Renal pelvis (tissue), 4 donors: Measurements from ENCODE around the gene LFNG. TPM values are rescaled to one million over a fixed set of nuclear protein-coding genes. Genes with fewer than 3 reads are reported as not detected.
"Not testable (repeated sequence)": the region's sequence is repeated elsewhere in the genome, so short reads cannot be mapped to it uniquely, and the experiment has no call there.

Experiments
- DNase-seq: peaks from one replicate; pipeline ENCODE4 v3.0.0-alpha.2; 2013
- polyA plus RNA-seq, 3 donors: library from polyadenylated mRNA; unstranded; fragments of 120-200 nt; gene quantifications; one replicate each; pipeline ENCODE4 v1.2.1, GENCODE V29; 2013; ENCODE audit not compliant: insufficient read length in 3 of 3

The LFNG gene
- polyA plus RNA-seq, 3 donors: 37.7 to 40.2 (median 40.0) TPM

DNA sequence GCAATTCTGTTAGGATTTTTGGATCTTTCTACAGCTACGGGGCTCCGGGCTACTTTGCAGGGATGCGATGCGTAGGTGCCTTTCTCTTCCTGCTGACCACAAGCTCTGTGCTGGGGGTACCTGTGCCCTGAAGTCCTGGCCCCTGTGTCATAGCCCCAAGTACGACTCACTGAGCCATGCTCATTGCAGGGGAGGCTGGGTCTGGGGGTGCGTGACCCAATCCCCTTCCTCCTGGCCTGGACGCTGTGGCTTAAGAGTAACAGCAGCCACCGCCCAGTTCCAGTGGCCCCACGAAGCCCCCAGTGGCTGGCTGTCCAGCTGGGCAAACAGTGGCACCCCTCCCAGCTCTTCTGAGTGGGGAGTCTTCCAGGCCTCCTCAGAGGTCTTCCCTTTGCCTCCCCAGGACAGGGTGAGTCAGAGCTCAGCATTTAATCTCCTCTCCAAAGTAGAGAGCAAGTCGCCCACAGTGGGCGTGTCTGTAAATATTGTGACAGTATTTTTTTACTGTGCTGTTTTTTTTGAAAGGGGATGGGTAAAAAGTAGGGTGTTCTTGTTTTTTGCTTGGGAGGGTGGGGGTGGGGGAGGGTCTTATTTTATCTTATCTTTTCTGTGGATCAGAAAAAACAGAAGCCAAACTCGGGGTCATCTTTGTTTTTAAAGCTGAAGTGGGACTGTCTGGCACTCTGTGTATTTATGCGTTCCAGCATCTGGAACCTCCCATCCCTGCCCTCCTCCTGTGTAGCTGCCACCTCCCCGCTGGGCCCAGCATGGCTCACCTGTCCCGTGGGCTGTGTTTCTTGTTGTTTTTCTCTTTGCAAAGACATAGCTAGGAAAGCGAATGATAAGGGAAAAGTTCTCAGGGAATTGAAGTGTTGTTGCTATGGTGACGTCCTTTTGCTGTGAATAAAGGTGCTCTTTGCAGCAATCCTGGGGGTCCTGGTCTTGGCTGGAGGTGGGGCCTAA lies 8.2 kb downstream of the LFNG start:
- DNase-seq: no peak

- no peak for DNase-seq
Observed at GRCh38 chr7:2528481-2529095, 9.0 kb downstream of the LFNG start.

DNA sequence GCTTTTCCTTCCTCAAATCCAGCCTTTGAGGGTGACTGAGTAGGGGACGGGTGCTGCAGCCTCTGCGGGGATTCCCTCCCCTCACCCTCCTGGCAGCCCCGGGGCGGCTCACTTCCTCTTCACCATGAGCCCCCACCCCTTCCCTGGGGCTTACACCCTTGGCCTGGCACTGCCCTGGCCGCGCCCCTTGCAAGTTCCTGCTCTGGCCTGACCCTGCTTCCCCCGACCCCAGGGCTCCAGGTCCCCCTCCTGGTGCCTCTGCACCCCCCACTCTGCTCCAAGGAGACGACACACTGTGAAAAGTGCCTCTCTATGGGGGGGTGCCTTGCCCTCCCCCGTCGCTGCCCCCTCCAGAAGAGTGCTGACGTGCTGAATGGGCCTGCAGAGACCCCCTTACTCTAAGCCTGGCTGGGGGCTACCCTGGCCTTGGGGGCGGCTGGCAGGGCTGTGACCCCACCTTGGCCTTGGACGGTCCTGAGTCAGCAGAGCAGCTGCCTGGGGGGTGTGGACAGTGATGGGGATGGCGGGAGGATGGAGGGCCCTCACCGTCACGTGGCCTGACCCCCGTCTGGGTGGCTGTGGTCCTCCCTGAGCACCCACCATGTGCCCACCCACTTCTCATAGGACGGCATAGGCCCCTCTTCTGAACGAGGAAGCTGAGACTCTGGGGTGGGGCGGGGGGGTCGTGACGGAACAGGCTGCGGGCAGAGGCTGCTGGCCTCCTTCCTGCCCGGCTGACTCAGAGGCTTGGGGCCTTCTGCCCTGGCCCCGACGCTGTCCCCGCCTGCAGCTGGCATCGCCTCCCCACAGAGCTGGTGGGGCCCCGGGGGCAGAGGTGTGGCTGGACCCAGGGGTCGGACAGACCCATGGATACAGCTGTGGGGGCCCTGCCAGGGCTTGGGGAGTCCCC lies 9.8 kb downstream of the LFNG start:
- DNase-seq: no peak

DNA sequence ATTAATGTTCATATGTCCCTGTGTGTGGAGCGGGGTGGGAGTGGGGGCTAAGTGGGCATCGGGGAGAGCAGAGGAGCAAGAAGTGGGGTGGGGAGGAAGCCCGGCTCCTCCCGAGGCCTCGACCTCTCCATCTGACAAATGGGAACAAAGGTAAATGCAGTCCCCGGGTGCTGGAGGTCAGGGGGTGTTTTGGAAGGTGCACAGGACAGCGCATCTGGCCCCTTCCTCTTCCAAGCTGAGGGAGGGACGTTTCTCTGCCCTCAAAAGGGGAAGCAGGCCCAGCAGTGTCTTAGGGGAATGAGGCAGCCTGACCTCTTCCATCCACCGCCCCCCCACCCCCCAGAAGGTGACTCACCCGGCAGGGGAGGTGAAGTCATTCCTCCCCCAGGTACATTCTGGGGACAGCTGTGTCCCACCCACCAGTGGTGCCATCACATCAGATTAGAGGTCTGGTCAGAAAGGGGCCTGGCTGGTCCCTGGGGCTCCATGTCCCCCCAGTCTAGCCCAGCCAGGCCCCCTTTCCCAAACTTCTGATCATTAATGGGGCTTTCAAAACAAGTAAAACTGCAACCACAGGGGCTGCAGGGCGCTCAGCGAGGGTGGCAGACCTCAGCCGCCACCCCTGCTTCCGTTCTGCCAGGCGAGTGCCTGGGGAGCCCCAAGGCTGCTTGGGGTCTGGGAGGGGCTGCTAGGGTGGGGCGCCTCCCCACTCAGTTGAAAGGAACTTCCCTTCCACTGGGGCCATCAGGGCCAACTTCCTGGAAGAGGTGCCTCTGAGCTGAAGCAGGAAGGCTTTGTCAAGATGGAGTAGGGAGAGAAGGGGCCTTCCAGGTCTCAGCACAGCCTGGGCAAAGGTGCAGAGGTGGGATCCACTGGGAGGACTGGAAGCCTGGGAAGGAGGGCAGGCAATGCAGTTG lies 10.8 kb downstream of the LFNG start:
- DNase-seq: no peak

- DNase-seq: not testable (repeated sequence)
Observed at GRCh38 chr7:2530994-2531795, 11.6 kb downstream of the LFNG start.

DNA sequence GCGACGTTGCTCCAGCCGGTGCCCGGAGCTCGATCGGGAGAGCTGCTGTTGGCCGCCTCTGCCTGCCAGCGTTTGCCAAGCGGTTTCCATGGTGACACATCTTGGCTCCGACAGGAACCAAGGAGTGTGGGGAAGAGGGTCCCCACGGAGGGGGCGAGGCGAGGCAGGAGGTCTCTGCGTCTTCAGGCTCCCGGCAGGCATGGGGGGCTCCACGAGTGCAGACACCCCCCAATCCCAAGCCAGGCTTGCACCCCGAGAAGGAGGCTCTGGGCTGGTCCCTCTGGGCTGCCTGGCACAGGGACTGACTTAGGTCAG lies 12.2 kb downstream of the LFNG start:
- DNase-seq: not testable (repeated sequence)

- not testable (repeated sequence) for DNase-seq
Observed at GRCh38 chr7:2532199-2532772, 12.7 kb downstream of the LFNG start.

DNA sequence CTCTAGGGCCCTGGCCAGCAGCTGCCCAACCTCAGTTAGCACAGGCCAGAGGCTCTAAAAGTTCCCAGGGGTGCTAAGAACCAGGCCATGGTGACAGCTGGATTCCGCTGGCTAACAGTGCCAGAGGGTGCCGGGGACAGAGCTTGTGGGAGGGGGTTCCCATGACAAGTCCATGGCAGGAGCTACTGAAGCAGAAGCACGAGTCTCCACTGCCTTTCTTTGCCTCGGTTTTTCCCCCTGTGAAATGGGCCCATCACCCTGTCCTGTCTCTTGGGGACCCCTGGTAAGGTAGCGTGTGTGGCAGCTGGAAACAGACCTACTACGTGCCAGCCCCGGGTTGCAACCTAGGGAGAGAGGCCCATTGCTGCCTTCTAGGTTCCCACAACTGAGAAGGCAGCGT lies 13.2 kb downstream of the LFNG start:
- DNase-seq: not testable (repeated sequence)

DNA sequence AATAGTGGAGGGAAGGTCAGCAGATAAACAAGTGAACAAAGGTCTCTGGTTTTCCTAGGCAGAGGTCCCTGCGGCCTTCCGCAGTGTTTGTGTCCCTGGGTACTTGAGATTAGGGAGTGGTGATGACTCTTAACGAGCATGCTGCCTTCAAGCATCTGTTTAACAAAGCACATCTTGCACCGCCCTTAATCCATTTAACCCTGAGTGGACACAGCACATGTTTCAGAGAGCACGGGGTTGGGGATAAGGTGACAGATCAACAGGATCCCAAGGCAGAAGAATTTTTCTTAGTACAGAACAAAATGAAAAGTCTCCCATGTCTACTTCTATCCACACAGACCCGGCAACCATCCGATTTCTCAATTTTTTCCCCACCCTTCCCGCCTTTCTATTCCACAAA lies 14.0 kb downstream of the LFNG start:
- DNase-seq: not testable (repeated sequence)

- not testable (repeated sequence) for DNase-seq
Observed at GRCh38 chr7:2534214-2534613, 14.6 kb downstream of the LFNG start.

DNA sequence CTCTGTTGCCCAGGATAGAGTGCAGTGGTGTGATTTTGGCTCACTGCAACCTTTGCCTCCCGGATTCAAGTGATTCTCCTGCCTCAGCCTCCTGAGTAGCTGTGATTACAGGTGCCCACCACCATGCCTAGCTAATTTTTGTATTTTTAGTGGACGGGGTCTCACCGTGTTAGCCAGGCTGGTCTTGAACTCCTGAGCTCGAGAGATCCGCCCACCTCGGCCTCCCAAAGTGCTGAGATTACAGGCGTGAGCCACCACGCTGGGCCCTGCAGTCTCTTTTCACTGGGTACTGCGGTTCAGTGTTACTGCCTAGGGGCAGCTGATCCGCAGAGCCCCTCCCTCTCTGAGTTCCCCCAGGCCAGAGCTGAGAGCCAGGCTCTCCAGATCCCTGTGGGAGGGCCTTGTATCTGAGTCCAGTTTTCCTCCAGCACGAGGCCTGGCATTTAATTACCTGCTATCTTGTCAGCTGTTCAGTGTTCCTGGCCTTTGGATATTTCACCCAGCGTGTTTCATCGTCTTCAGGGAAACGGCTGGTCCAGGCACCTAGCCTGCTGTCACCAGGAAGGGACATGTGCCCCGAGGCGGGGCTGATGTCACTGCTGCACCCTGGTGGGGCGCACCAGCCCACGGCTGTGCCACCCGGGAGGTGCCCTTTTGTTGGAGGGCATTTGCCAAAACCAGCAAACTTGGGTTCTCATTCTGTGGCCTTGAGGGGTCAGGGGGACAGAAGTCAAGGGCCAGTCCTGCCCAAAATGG lies 16.5 kb downstream of the LFNG start:
- not testable (repeated sequence) for DNase-seq

DNA sequence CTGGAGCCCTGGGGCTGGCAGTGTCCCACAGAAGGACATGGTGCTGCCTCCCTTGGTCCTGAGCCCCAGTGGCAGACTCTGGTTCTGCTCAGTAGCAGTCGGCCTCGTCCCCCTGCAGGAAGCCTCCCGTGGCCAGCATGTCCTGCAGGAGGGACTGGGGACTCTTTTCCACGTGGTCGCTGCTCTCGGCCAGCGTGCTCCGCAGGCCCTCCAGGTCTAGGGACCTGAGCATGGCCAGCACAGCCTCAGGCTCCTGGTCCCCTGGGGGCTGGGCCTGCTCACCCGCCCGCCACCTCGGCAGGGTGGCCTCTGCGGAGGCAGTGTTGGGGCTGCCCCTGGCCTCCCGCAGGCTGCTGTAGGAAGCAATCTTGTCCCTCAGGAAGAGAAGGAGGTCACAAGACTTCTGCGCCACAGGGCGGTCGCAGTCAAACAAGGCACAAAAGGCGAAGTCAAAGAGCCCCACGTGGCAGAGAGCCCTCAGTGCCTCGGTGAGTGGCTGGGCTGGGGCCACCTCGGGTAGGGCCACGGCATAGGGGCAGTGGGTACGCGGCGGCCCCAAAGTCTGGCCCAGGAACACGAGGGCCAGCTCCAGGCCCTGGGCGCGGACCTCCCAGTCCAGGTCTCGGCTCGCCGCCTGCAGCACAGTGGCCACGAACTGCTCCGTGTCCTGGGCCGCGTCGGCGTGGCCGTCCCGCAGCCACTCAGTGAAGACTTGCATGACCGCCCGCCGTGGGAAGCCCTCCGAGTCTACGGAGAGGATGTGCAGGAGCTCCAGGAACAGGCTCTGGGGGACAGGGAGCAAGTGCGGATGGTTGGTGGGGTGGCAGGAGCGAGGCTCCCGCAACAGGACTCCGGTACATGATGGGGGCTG lies 18.6 kb downstream of the LFNG start:
- DNase-seq: no peak

DNA sequence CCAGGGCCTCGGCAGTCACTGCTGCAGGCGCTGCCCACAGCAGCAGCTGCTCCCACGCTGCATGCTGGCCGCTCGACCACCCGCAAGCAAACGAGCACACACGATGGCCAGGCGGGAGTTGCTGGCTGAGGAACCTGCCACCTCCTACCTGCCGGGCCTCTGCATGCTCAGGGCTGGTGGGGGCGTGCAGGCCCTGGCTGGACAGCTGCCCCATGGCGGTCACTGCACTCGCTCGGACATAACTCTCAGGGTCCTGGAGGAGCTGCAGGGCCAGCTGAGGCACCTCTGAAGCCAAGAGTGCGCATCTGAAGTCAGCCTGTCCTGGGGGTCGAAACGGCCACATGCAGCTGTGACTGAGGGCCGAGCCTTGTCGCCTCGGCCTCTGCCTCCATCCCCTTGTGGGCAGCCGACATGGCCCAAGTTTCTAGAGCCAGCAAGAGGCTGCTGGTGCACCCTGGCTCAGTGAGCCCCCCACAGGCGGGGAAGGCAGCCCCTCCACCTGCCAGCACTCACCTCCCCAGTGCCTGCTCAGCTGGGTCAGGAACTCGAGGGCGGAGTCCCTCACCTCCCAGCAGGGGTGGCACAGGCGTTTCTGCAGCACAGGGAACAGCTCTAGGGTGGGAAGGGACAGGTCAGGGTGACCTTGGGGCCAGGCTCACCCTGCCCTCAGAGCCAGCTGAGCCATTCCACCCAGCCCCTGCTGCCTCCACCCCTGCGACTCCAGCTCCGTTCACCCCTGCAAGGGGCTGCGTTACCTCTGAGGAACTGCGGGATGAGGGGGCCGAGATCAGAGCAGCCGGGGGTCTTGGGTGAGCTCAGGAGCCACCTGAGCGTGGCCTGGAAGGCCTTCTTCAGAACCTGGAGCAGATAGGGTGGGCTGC lies 19.7 kb downstream of the LFNG start:
- no peak for DNase-seq

DNA sequence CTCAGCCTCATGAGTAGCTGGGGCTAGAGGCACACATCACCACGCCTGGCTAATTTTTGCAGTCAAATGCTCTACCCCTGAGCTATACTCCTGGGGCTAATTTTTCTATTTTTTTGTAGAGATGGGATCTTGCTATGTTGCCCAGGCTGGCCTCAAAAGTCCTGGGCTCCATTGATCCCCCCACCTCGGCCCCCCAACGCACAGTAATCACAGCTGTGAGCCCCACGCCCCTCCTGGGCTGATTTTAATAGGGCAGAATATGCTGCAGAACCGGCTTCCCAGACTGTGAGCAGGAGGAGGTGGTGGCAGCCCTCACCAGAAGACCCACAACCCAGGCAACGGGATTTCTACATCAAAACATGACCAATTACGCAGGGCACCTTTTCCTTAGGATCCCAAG lies 20.6 kb downstream of the LFNG start:
- DNase-seq: no peak

- no peak for DNase-seq
Observed at GRCh38 chr7:2540641-2541051, 21.1 kb downstream of the LFNG start.

DNA sequence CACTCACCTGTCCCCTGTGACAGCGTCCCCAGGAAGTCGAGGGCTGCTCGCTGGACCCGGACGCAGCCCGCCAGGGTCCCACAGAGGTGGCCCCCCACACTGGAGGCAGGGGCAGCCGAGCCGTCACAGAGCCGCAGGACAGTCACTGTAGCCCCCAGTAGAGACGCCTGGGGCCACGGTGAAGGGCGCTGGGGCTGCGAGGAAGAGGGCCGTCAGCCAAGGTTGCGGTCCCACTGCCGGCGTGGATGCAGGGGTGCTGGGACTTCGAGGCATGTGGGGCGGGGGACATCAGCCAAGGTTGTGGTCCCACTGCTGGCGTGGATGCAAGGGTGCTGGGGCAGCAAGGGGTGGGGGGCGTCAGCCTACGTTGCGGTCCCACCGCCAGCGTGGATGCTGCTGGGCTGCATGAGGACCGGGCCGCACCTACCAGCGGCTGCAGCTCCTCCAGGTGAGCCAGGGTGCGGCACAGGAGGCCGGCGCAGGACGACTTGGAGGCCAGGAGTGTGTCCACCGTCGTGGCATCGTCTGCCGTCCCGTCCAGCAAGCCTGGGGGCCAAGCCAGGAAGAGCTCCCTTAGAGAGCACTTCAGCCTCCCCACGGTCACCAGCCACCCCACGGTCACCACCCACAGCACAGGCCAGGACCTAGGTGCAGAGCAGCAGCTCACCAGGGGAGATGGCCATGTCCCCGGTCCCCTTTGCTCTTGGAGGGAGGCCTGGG lies 21.9 kb downstream of the LFNG start:
- DNase-seq: no peak
